Right lung (tissue), 5 donors: ENCODE results near the gene DDX52. TPM values are rescaled to one million over a fixed set of nuclear protein-coding genes. Genes with fewer than 3 reads are reported as not detected.
"Not testable (repeated sequence)": the region's sequence is repeated elsewhere in the genome, so short reads cannot be mapped to it uniquely, and the experiment has no call there.

Source experiments
- DNase-seq, 2 donors: peaks; one replicate each; pipeline ENCODE4 v3.0.0-alpha.2; 2013
- polyA plus RNA-seq, 5 donors: library from polyadenylated mRNA; unstranded; fragments of 120-200 nt; gene quantifications; one replicate each; pipeline versions ENCODE4 v1.2.1 to v1.2.3, GENCODE V29; 2013; ENCODE audit warnings: inconsistent platforms in 1 of 5, low replicate concordance in 1 of 5; ENCODE audit not compliant: insufficient read length in 5 of 5, insufficient read depth in 1 of 5

The DDX52 gene
- polyA plus RNA-seq, 5 donors, result 28.4 to 40.8 (median 37.1) TPM

DNA sequence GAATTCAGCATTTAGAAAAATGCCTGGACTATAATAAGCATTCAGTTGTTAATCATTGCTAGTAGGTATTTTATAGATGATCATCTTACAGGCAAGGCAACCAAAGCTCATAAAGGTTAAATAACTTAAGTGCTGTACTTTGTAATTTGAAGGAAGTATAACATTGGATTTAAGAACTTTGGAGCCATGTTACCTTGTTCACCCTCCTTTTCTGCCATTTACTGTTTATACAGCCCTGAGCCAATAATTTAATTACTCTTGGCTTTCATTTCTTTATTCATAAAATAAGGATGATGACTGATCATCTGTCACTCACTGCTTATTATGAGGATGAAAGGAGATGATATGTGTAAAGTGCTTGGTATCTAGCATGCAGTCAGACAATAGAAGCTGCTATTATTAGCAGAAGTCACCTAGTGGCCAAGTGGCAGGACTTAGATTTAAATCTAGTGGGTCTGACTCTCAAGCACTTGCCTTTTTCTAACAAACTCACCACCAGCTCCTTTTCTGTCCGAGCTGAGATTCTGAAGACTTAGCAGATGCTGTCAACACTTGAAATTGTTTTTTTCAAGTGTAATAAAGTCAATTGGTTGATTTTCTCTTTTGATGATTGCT, 18.3 kb upstream of the DDX52 start:
- DNase-seq, result no peak

DNA sequence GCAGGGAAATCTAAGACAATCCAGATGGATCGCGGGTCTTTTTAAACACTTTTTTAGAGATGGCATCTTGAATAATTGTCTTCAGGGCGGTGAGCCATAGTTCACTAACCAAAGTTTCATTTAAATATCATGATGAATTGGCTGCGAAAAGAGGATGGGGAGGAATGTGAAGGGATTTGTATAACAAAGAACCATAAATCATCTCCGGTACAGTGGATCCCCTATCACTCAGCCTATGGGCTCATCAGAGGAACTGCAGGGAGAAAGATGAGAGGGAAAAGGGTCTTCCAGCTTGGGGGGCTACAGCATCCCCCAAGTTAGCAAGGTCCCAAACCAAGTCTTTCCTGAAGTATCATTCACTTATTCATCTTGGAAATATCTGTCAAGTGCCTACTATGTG, 16.7 kb upstream of the DDX52 start:
- no peak for DNase-seq

DNA sequence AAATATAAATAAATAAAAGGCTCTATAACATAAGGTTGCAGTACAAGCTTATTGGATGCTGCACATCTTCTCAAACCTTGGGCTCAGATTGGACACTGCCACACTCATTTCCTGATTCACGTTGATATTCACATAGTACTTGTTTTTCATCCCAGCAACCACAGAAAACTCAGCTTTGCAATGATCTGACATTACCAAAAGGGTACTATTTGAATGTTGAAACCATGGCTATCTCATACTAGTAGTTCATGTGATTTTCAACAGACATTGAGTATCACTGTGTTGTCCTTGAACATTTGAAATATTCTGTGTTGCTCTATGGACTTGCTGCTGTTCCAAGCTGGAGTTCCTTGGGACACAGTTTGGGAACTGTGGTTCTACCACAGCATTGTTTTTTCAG, 14.0 kb upstream of the DDX52 start:
- no peak for DNase-seq

DNA sequence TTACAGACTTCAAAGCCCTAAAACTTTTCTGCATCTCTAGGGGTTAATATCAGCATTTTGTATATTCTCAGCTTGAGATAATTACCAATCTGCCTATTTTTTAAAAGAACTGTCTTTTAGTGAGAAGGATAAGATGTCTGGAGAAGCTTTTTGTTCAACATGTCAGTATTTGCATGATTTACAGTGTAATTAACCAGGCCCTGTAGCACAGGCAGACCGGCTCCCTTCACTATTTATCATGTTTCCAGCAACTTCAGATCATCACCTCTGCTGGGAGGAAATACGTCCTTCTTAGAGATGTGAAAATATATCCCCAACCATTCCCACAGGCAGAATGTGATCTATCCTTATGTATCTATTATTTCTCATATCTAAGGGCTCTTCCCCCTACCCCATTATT, 8.6 kb upstream of the DDX52 start:
- no peak for DNase-seq

- DNase-seq, result no peak
Observed at GRCh38 chr17:37650419-37651003, 7.3 kb upstream of the DDX52 start.

- DNase-seq, result no peak
Observed at GRCh38 chr17:37648555-37648954, 5.3 kb upstream of the DDX52 start.

- no peak for DNase-seq
Observed at GRCh38 chr17:37647856-37648255, 4.6 kb upstream of the DDX52 start.

DNA sequence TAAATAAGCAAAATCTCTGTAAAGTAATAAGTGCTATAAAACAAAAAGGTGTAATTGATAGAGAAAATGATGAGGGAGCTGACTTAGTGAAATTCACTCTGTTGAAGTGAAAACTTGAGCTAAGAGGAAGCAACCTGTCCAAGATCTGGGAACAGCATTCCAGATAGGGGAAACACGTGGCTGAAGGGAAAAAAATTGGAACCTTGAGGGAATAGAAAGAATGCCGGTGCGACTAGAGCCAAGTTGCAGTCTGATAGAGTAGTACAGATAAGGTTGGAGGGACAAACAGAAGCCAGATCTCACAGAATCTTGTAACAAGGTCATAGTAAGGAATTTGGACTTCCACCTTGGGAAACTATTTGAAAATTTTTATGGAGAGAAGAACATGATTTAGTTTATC, 623 bp upstream of the DDX52 start:
- DNase-seq, result no peak

GRCh38 chr17:37642681-37643080, 565 bp downstream of the DDX52 start:
- peak; percentile 6 to 7 for DNase-seq

- no peak for DNase-seq
Observed at GRCh38 chr17:37640015-37640414, 3.2 kb downstream of the DDX52 start.

GRCh38 chr17:37637956-37638355, 5.3 kb downstream of the DDX52 start:
- no peak for DNase-seq

GRCh38 chr17:37616430-37616829, 26.8 kb downstream of the DDX52 start:
- DNase-seq, result not testable (repeated sequence)

GRCh38 chr17:37614823-37615222, 28.4 kb downstream of the DDX52 start:
- DNase-seq, result no peak

GRCh38 chr17:37614391-37614790, 28.9 kb downstream of the DDX52 start:
- no peak for DNase-seq

- DNase-seq, result no peak
Observed at GRCh38 chr17:37610971-37611370, 32.3 kb downstream of the DDX52 start.

DNA sequence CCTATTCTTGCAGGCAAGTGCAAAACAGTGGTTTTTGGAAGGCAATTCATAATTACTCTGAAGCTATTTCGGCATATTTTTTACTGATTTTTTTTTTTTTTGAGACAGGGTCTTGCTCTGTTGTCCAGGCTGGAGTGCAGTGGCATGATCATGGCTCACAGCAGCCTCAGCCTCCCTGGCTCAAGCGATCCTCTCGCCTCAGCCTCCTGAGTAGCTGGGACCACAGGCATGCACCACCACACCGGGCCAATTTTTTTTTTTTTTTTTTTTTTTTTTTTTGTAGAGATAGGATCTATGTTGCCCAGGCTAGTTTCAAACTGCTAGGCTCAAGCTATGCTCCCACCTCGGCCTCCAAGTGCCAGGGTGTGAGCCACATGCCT, 33.2 kb downstream of the DDX52 start:
- not testable (repeated sequence) for DNase-seq

DNA sequence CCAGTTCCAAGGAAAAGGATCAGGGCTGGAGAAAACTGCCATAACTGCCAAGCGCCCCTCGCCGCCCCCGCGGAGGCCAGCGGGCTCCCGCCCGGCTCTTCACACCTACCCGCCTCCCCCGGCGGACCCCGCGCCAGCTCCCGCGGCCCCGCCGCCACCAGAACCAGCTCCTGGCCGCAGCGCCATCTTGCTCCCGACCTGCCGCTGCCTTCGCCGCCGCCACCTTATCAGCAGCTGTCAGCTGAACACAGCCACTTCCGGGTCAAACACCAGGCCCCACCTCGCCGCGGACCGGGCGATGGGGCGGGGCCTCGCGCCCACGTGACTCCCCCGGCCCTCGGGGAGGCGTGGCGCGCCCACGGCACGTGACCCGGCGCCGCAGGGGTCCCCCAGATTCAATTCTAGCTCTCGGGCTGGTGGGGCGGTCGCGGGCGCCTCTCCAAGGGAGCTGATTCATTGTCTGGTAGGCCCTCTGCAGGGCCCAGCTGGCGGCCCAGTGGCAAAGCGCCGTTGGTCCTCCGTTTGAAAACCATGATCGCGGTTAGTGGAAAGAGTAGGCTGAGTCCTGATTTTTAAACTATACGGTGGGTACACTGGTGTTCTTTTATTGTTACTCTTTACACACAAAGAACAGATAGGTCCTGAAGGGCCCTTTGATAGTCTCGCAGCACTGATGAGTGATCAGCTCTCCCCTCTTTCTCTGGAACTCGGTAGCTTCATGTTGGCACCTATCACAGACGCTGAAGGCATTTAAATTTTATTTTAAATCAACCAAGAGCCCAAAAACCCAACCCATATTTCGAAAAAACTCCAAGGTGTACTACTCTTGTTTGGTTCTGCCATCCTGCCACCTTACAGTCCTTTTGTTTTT, 33.8 kb downstream of the DDX52 start, which contains the start of gene SYNRG:
Gene SYNRG, minus strand, starts transcription at position 249 of the 871 bp plus-strand sequence. Its CDS starts 63 bp downstream, at position 186.
- peak; percentile 96 for DNase-seq

GRCh38 chr17:37608351-37609169, 34.7 kb downstream of the DDX52 start:
- DNase-seq, result peak; percentile 48 to 58

DNA sequence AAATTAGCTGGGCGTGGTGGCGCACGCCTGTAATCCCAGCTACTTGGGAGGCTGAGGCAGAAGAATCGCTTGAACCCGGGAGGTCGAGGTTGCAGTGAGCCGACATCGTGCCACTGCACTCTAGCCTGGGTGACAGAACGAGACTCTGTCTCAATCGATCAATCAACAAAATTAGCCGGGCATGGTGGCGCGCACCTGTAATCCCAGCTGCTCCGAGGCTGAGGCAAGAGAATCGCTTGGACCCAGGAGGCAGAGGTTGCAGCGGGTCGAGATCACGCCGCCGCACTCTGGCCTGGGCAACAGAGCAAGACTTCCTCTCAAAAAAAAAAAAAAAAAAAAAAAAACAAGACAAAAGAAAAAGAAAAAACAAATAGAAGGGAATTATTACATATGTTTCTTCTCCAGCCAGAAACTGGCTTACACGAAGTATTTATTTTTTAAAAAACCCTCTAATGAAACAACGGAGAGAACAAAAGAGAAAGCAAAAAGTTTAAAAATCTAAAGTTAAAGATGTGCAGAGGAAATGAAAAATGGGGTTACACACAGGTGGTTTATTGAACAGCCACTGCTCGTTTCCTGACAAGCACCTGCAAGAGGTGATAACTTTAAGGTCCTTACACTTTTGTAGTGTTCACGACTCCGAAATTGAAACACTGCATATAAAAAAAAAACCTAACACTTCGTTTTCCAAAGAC, 35.5 kb downstream of the DDX52 start:
- no peak for DNase-seq

DNA sequence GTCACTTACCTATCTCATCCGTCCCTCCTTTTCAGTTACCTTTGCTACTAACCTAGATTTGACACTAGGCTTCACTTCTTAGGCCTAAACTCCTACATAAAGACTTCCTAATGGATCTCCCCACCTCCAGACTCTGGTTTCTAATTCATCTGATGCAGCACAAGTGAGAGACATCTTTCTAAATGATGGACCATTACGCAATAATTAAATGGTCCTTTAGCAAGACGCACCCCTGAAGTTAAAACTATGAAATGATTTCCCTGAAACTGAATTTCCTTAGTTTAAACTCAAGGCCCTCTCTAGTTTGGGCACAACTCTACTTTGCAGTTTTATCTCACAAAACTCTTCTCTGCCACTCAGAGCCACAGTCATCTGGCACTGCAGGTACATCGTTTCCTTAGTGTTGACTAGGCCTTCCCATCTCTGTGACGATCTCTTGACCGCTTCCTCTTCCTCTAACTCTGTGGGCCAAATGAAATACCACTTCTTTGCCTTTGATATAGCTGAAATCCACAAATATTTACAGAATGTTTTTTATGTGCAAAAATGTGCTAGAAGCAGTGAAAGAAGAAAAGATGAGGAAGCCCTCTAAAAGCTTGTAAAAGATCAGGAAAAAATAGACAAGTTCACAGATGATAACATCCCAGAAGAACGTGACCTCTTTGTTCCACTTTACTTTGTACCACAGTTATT, 37.3 kb downstream of the DDX52 start:
- DNase-seq, result no peak

DNA sequence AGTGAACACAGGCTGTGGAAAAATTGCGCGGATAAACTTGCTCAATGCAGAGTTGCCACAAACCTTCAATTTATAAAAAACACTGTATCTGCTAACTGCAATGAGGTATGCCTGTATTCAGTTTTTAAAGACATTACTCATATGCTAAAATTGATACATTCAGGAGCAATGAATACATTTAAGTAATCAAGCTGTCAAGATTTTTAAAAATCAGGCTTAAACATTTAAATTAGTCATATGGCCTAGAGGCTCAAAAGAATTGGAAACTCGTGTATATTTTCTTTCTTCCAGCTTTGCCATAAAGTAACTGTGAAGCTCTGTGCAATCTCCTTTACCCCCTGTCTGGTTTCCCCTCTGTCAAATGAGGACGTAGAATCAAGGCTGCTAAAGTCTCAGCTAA, 38.2 kb downstream of the DDX52 start:
- no peak for DNase-seq
